ENCODE results near the gene PJA2.

GRCh38 chr5:109396965-109397364, 12.8 kb downstream of the PJA2 start:
- TF ChIP-seq, protein P1, sequence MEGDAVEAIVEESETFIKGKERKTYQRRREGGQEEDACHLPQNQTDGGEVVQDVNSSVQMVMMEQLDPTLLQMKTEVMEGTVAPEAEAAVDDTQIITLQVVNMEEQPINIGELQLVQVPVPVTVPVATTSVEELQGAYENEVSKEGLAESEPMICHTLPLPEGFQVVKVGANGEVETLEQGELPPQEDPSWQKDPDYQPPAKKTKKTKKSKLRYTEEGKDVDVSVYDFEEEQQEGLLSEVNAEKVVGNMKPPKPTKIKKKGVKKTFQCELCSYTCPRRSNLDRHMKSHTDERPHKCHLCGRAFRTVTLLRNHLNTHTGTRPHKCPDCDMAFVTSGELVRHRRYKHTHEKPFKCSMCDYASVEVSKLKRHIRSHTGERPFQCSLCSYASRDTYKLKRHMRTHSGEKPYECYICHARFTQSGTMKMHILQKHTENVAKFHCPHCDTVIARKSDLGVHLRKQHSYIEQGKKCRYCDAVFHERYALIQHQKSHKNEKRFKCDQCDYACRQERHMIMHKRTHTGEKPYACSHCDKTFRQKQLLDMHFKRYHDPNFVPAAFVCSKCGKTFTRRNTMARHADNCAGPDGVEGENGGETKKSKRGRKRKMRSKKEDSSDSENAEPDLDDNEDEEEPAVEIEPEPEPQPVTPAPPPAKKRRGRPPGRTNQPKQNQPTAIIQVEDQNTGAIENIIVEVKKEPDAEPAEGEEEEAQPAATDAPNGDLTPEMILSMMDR (IDR thresholded peaks at IDR 0.05), result no peak
- no peak for TF ChIP-seq POLR2A (IDR thresholded peaks at IDR 0.05)
